Cardiac muscle cell (in vitro differentiated cells and primary cell): ENCODE data around the gene CAPN10. TPM values are rescaled to one million over a fixed set of nuclear protein-coding genes. Genes with fewer than 3 reads are reported as not detected.

ENCODE experiments used
- DNase-seq, 2 donors: peaks; one replicate each; pipeline versions ENCODE4 v3.0.0 to v3.0.0-alpha.2; 2010 to 2017; ENCODE audit warnings: low read depth in 1 of 2, low spot score in 1 of 2
- H3K27ac ChIP-seq: fragments of 200-600 bp; sonication (generic); 2 replicates; pipeline ENCODE4 v1.5.1; 2016
- H3K27me3 ChIP-seq: fragments of 200-600 bp; sonication (generic); 2 replicates; pipeline ENCODE4 v1.6.0; 2016; ENCODE audit warnings: control low read depth
- H3K36me3 ChIP-seq: fragments of 200-600 bp; sonication (generic); 2 replicates; pipeline ENCODE4 v1.5.1; 2016; ENCODE audit warnings: control low read depth
- H3K4me1 ChIP-seq: fragments of 200-600 bp; sonication (generic); 2 replicates; pipeline ENCODE4 v1.8.1; 2017; ENCODE audit warnings: low read depth, mild to moderate bottlenecking, mixed run types
- H3K4me3 ChIP-seq: fragments of 200-600 bp; sonication (generic); 2 replicates; pipeline ENCODE4 v1.5.1; 2016; ENCODE audit warnings: mild to moderate bottlenecking
- H3K9me3 ChIP-seq: fragments of 200-600 bp; sonication (generic); 2 replicates; pipeline ENCODE4 v1.5.1; 2017; ENCODE audit warnings: low read depth, mild to moderate bottlenecking, control low read depth
- polyA plus RNA-seq: library from polyadenylated mRNA; unstranded; fragments of >200 nt; fragmentation: Nextera tagmentation; extraction: Ambion mirVana; gene quantifications from 2 replicates; pipeline ENCODE4 v1.2.1, GENCODE V29; 2016
- total RNA-seq: library from RNA; depleted of rRNA; stranded (reverse); fragments of >200 nt; gene quantifications from 2 replicates; pipeline ENCODE4 v1.2.3, GENCODE V29; 2016
- TF ChIP-seq, protein P1 (sequence below): IDR thresholded peaks from 2 replicates; pipeline ENCODE4 v1.5.1; 2012; ENCODE audit warnings: low read depth, mild to moderate bottlenecking, low read length

CAPN10 gene
- total and polyA plus RNA-seq, 2 experiments from 2014 or later: 60.8 to 62.8 TPM

DNA sequence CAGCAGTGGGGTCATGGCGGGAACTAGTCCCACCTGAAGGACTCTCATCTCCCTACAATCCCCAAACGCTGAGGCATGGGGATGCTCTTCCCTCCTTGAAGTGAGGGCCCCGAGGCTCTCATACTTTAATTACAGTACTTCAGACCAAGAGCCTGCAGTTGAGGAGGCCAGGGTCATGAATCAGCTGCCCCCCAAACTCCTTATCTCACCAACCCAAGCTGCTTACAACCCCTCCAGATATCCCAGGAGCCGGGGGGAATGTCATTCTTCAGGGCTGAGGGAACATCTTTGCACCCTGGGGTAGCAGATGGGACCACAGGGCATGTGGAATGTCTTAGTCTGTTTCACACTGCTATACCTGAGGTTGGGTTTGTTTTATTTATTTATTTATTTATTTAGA, 2.8 kb upstream of the CAPN10 start:
- no peaks in the 10 kb centered on the region for H3K9me3 ChIP-seq
- no peak for DNase-seq
- TF ChIP-seq, protein P1, sequence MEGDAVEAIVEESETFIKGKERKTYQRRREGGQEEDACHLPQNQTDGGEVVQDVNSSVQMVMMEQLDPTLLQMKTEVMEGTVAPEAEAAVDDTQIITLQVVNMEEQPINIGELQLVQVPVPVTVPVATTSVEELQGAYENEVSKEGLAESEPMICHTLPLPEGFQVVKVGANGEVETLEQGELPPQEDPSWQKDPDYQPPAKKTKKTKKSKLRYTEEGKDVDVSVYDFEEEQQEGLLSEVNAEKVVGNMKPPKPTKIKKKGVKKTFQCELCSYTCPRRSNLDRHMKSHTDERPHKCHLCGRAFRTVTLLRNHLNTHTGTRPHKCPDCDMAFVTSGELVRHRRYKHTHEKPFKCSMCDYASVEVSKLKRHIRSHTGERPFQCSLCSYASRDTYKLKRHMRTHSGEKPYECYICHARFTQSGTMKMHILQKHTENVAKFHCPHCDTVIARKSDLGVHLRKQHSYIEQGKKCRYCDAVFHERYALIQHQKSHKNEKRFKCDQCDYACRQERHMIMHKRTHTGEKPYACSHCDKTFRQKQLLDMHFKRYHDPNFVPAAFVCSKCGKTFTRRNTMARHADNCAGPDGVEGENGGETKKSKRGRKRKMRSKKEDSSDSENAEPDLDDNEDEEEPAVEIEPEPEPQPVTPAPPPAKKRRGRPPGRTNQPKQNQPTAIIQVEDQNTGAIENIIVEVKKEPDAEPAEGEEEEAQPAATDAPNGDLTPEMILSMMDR: no peak
- no peaks in the 10 kb centered on the region for H3K36me3 ChIP-seq
- no peaks in the 10 kb centered on the region for H3K27me3 ChIP-seq
- H3K4me1 ChIP-seq: peaks cover 6% of the 10 kb centered on the region
- H3K4me3 ChIP-seq: no peak overlapping the region
- H3K27ac ChIP-seq: no peak overlapping the region

DNA sequence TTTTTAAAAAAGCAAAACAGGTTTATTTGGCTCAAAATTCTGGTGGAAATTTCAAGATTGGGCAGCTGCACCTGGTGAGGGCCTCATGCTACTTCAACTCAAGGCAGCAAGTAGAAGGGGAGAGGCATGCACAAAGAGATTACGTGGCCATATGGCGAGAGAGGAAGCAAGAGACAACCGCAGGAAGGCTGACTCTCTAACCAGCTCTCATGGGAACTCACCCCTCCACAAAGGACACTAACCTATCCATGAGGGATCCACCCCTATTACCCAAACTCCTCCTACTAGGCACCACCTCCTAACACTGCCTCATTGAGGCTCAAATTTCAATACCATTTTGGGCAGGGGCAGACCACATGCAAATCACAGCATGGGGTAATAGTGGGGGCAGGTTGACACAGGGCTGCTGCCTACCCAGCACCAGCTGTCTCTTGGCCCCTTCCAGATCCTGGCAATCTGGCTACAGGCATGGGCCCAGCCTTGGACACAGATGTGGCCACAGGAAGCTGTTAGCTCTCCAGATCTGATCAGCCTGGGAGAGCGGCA, 2.0 kb upstream of the CAPN10 start:
- Histone ChIP-seq H3K36me3 (peaks cover 3% of the 10 kb centered on the region), H3K4me1 (peaks cover 6% of the 10 kb centered on the region), H3K27ac (no peak overlapping the region), H3K27me3 (no peaks in the 10 kb centered on the region), H3K4me3 (no peak overlapping the region), H3K9me3 (no peaks in the 10 kb centered on the region)
- DNase-seq: peak in 1 of 2 donors; percentile 79
- TF ChIP-seq, protein P1: no peak

DNA sequence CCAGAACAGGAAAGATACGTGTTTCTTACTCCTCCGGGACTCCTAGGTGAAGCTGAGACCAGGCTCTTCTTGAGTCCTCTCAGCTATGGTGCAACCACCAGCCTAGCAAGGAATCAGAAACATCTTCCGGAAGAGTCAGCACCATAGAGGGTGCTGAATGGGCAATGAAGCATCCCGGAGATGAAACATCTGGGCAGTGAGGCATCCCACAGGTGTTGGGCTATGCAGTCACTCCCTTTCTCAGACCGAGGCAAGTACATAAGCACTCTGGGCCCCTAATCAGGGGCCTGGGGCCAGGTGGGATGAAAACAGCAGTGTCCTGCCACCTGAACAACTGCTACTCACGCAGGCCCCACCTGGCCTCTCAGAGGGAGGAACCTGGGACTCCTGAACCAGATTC, 1.4 kb upstream of the CAPN10 start:
- H3K9me3 ChIP-seq: no peaks in the 10 kb centered on the region
- peaks cover 6% of the 10 kb centered on the region for H3K36me3 ChIP-seq
- no peak overlapping the region for H3K27ac ChIP-seq
- no peak for DNase-seq
- peak overlapping the region; percentile 92 for H3K4me3 ChIP-seq
- TF ChIP-seq, protein P1: no peak
- H3K4me1 ChIP-seq: peaks cover 6% of the 10 kb centered on the region
- no peaks in the 10 kb centered on the region for H3K27me3 ChIP-seq

DNA sequence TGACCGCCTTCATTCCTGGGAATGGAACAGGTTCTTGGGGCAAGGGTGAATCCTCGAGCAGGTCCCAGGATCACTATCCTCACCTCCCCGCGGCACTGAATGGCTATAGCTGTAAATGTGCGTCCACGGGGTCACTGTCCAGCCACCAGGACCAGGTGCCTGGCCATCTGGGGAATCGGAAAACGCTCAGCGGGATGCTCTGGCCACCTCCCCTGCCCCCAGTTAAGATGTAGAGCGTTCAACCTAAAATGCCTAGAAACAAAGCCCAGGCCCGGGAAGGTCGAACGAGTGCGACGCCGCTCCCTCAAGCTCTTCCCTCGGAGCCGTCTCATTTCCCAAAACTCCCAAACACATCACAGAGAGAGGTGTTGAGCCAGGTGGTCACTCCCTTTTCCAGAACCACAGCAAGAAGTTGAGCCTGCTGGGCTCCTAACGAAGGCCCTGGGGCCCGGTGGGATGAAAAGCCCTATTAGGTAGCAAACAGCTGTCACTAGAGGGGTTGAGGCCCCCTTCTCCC, 795 bp upstream of the CAPN10 start:
- H3K27me3 ChIP-seq: no peaks in the 10 kb centered on the region
- peak overlapping the region; percentile 92 for H3K4me3 ChIP-seq
- TF ChIP-seq, protein P1: no peak
- H3K27ac ChIP-seq: peak overlapping the region; percentile 86
- H3K9me3 ChIP-seq: no peaks in the 10 kb centered on the region
- no peak for DNase-seq
- peaks cover 6% of the 10 kb centered on the region for H3K4me1 ChIP-seq
- H3K36me3 ChIP-seq: peaks cover 6% of the 10 kb centered on the region

DNA sequence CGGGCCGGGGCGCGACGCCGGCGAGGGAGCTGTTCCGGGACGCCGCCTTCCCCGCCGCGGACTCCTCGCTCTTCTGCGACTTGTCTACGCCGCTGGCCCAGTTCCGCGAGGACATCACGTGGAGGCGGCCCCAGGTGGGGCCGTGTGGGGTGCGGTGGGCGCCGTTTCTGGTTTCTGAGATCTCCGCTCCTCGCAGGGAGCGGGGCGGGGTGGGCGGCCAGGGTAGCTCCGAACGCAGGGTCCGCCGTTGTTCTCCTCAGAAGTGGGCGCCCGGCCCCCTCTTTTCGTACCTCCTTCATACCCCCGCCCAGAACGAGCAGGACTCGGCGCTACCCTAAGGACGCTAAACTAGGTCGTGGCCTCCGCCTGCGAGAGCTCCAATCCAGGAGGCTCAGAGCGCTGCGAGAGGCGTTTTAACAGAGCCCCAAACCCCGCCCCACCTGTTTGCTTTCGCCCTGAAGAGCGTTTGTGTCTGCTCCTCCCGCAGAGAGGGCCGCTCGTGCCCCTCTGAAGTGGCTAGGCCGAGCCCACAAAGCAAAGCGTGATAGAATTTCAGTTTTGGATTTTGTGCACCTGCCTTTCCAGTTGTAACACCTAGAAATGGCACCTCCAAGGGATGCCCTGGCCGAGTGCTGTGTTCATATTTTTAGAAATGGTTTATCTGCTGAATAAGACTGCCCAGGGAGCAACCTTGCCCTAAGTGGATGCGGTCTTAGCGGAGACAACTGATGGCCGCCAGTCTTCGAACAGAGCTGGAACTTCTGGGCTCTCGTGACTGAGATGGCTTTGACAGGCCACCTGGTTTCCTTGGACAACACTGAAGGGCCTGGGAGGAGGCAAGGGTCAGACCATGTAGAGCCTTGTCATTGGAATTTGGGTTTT, 626 bp downstream of the CAPN10 start:
- Histone ChIP-seq H3K4me3 (peak overlapping the region; percentile 92), H3K27me3 (no peaks in the 10 kb centered on the region), H3K4me1 (peaks cover 6% of the 10 kb centered on the region), H3K9me3 (no peaks in the 10 kb centered on the region), H3K27ac (peak overlapping the region; percentile 32), H3K36me3 (peaks cover 11% of the 10 kb centered on the region)
- DNase-seq: peak in 1 of 2 donors; percentile 69
- TF ChIP-seq, protein P1: no peak
